Hepatocyte (in vitro differentiated cells): ENCODE results near the gene CTSW.

ENCODE experiments used
- CTCF ChIP-seq: fragments of 200-600 bp; sonication (generic); IDR thresholded peaks from 2 replicates; pipeline ENCODE4 v1.5.1; 2016; ENCODE audit warnings: antibody characterized with exemption, mild to moderate bottlenecking; ENCODE audit not compliant: poor library complexity
- EZH2phosphoT487 ChIP-seq: fragments of 200-600 bp; sonication (generic); IDR thresholded peaks from one replicate; pipeline ENCODE4 v1.6.1; 2018; ENCODE audit warnings: antibody characterized with exemption, mild to moderate bottlenecking, low read depth, moderate library complexity; ENCODE audit not compliant: unreplicated experiment, severe bottlenecking

GRCh38 chr11:65870307-65870658 lies 9.4 kb upstream of the CTSW start:
- TF ChIP-seq CTCF (no peak), EZH2phosphoT487 (no peak)
